GM18858 (cell line): ENCODE results near the gene SPTBN2.

ENCODE experiments used
- ATAC-seq: cut with Tn5 transposase; IDR thresholded peaks from one replicate; pipeline ENCODE4 v1.9.1; 2021; ENCODE audit not compliant: unreplicated experiment

Gene SPTBN2

DNA sequence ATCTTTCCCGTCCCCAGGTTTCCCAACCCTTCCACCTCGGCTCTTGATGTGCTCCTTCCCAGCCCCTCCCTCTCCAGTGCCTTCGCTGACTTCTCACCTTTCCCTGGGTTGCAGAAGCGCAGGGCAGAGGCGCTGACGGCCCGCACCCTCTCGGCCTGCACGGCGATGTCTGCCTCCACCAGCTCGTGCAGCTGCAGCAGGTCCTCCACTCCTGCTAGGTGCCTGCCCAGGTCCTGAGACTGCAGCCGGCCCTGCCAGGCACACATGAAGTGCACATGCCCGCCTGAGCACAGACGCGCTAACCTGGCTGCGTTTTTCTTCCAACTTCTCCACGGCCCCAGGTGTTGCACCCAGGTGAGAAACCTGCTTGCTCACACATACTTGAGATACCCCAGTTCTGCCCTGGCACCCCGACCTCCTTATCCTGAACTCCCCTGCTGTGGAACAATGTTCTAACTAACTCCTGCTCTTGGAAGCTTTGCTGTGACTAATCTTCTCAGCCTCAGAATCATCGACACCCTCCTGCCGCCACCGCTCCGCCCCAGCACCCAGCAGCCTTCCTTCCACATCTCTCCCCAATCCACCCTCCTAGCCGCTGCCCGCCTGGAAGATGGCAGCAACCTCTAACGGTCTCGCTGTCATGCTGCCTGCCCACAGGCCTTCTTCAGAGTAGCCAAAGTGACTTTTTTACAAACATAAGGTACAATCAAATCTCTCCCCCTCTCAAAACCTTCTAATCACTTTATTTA, 23.3 kb downstream of the SPTBN2 start:
- no peak for ATAC-seq

DNA sequence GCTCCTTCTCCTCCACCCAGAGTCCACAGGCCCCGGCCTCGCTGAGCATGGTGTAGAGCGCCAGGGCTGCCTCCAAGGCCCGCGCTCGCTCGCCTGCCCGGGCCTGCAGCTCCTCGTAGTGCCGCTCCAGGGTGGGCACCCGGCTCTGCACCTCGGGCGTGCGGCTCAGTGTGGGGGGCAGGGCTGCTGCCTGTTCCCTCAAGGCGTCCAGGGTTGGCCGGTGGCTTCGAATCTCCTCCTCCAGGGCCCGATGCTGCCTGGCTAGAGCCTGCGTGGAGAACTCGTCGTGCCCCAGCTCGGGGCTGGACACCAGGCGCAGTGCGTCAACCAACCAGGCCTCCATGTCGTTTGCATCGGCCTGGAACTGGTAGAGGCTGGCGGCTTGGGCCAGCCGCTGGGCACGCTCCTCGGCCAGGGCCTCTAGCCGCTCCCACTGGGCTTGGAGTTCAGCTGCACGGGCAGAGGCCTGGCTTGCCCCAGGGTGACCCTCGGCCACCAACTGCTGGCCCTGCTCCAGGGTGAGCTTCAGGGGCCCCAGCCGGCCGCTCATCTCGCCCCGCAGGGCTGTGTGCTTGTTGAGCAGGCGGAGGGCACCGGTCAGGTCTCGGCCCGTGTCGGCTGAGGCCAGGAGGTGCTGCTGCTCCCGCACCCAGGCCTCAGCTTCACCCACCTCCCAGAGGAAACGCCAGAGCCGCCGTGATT, 24.2 kb downstream of the SPTBN2 start:
- ATAC-seq, result no peak

GRCh38 chr11:66701432-66702240, 27.4 kb downstream of the SPTBN2 start:
- no peak for ATAC-seq

DNA sequence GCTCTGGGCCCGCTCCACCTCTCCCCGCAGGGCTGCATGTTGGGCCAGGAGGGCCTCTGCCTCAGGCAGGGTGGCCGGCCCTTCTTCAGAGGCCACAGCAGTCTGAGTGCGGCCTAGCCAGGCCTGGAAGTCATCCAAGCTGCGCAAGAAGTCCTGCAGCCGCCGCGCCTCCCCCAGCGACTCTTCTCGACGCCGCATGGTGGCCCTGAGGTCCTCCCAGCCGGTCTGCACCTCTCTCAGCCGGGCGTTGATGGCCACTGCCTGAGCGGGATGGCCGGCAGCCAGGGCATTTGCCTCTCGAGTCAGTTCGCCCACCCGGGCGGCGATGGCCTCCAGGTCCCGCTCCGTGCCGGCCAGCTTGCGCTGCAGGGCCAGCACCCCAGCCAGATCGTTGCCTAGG, 28.3 kb downstream of the SPTBN2 start:
- no peak for ATAC-seq

DNA sequence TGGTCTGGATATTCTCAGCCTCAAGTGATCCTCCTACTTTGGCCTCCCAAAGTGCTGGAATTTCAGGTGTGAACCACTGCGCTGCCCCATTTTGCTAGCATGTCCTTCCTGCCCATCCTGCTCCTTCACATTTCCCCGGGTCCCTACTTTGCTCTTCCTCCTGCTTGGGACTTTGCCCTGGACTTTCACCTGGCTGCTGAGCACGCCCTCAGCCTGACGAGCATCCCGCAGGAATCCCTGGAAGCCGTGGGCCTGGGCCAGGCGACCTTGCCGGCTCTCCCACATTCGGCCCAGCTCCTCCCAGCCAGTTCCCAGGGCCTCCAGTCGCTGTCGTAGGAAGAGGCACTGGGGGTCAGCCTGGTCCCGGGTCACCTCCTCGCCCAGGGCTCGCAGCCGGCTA, 28.7 kb downstream of the SPTBN2 start:
- no peak for ATAC-seq

DNA sequence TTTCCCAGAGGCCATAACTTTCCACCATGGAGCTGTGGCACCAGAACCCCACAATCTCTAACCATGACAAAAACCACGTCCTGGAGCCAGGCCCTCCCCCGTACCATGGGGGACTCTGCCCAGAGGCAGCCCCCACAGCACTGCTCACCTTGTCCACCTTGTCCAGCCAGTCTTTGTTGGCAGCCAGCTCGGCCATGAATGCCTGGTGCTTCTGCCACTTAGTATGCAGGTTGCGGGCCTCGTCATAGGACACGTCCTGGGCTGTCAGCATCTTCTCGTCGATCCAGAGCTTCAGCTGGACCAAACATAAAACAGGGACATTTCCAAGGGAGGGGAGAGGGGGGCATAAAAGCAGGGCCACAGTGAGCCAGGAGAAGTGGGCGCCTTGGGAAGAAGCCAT, 30.5 kb downstream of the SPTBN2 start:
- ATAC-seq, result no peak

DNA sequence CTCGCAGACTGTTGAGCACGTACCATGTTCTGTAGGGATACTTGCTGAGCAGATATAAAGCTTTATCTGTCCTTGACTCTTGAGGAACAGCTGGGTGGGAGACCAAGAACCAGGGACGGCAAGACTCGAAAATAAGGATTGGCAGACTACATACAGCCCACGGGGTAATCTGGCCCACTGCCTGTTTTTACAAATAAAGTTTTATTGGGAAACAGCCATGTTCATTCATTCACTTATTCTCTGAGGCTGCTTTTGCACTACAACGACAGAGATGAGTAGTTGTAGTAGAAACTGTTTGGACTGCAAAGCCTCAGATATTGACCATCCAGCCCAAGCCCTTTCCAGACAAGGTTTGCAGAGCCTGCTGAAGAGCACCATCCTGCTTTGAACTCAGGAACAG, 31.0 kb downstream of the SPTBN2 start:
- no peak for ATAC-seq

DNA sequence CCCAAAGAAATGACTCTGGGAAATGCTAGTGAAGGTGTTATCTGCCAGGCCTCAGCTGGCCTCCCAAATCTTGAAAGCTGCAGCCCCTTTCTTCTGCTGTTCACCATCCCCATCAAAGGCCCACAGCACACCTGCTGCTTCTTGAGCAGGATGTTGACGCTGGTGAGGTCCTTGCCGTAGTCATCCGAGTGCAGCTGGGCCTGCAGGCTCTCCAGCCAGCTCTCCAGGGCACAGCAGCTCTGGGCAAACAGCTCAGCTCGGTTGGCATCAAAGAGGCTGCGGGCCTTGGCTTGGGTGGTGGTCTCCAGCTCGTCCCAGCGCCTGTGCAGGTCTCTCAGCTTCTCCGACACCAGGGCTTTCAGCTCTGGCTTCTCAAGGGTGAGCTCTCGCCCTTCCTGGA, 32.9 kb downstream of the SPTBN2 start:
- no peak for ATAC-seq

DNA sequence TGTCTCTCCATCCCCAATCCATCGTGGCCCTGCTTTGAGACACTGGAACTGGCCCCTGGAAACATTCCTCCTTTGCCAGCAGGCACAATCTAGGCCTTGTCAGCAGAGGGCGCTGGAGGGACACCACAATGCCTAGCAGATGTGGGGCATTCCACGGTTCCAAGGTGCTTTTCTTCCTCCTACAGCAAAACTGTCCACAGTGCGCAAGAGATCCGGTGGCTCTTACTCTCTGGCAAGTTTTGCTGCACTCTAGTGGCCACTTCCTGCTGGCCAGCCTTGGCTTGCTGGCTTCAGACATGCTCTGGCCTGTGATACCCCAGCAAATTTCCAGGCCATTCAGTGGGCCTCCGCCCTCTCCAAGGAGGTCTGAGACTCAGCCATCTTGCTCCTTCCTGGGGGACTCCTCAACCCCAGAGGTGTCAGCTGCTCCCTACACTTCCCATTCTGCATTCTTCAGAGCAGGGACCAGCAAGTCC, 34.2 kb downstream of the SPTBN2 start:
- ATAC-seq, result no peak

DNA sequence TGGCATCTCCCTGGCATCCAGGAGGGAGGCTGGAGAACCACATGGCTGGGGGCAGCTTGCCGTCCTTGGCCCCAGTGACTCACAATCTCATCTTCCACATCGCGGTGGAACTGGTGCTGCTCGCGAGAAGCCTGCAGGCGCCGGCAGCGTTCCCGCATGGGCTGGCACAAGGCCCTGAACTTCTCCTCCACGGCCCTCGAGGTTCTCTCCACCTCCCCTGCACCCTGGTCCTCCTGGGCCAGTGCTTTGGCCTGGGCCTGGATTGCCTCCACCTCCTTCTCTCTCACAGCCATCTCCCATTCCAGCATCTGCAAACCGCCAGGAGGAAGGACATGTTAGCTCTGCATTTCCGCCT, 35.0 kb downstream of the SPTBN2 start:
- no peak for ATAC-seq

- ATAC-seq, result no peak
Observed at GRCh38 chr11:66693356-66694055, 35.5 kb downstream of the SPTBN2 start.

- ATAC-seq, result no peak
Observed at GRCh38 chr11:66692871-66693331, 36.1 kb downstream of the SPTBN2 start.

GRCh38 chr11:66692446-66692845, 36.6 kb downstream of the SPTBN2 start:
- no peak for ATAC-seq

DNA sequence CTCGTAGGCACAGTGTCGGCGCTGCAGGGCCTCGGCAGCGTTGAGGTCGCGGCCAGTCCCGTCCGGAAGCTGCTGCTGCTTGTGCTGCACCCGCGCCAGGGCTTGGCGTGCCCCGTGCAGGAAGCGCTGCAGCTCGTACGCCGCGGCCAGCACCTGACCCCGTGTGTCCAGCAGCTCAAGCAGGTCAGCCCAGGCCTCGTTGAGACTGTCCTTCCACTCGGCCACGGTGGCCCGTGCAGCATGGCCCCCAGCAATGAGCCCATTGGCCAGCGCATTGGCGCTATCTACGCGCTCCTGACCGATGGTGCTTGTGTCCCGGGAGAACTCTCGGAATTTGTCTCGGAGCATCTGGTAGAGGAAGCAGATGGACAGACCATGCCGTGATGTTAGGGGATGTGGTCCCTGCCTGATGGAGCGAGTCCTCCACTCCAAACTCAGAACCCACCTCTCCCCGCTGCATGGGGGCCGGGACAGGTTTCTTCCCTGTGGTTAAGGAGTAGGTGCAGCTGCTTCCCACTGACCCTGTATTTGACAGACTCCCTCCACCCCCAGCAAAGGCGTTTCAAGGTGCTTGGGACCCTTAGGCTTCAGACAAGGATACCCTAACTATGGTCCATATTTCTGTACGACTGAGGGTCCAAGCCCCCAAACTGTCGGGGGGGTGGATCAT, 37.6 kb downstream of the SPTBN2 start:
- ATAC-seq, result no peak

DNA sequence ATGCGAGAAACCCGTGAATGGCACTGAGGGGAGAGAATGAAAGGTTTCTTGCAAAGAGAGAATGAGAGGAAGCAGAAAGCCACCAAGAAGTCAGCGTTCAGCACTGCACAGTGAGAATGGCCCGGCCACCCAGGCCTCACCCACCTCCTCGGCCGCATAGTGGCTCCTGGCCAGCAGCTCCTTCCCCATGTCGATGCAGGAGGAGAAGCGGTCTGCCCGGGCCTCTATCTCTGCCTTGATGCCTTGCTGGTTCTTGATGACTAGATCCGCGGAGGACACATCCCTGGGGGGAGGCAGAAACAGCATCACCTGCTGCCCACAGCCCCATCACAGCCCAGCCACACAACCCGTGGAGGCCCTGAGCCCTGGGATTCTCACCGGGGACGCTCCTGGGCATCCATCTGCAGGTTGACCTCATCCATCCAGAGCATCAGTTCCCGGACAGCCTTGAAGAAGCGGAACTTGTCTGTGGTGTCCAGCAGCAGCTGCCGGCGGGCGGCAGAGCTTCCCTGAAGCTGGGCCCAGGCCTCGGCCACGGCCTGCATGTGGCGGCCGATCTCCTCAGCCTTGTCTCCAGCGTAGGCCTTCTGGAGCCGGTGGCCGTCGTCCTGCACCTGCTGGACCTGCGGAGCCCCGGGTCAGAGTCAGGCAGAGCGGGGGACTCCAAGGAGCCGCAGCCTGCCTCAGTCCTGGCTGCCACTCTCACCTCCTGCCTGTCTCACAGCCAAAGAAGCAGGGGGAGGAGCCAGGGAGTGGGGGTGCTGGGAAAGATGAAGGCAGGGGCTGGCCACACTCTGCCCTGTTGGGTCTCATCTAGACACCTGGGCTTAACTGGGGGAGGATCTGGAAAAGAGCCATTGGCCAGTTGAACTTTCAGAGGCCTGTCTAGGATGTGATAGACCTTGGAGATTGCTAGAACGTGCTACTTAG, 39.1 kb downstream of the SPTBN2 start:
- ATAC-seq, result no peak

DNA sequence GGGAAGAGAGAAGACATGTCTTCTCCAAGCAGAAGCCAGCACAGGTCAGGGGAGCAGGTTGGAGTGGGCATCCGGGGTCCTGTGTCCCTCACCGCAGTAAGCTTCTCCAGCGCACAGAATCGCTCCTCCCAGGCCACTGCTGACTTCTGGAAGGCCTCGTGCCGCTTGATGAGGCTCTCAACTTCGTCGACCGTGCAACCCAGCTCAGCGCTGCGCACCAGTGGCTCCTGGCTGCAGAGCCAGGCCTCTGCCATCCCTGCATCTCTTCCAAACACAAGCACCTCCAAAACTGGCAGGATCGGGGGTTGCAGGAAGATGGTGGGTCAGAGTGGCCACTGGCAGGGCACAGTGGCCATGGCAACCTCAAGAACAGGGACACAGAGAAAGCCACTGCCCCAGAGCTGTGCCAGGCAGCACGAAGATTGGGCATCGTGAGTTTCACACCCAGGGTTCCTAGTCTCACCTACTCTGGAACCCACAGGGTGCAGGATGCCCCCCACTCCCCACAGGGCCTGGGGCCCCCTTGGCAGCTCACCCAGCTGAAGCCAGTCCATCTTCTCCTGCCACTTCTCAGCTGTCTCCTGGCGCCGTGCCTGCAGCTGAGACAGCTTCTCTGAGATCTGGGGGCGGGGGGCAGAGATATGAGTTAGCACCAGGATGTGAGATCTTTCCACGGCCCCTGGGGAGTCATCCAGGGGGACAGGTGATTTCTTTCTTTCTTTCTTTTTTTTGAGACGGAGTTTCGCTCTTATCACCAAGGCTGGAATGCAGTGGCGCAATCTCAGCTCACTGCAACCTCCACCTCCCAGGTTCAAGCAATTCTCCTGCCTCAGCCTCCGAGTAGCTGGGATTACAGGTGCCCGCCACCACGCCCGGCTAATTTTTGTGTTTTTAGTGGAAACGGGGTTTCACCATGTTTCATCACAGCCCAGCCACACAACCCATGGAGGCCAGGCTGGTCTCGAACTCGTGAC, 40.2 kb downstream of the SPTBN2 start:
- no peak for ATAC-seq

DNA sequence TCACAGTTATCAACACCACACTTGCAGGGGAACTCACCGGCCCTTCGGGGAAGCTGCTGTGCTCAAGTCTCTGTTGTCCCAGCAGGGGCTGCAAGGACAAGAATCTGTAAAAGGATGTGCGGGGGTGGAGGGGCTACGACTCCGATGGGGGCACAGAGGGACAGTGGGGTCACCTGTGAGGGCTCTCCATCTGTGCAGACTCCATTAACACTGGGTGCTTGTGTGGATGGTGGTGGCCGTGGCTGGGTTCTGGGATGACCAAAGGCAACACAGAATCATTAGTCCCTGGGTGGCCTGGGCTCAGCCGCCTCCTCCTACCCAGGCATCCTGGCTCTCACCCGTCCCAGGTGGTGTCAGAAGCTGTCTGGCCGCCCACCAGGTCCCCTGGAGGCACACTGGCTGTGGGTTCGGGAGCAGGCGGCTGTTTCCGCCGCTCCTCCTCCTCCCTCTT, 41.2 kb downstream of the SPTBN2 start:
- no peak for ATAC-seq
